Tibial artery (tissue), 4 donors: Measurements from ENCODE around the gene CEP290.

Source experiments
- DNase-seq, 2 donors: peaks; one replicate each; pipeline ENCODE4 v3.0.0-alpha.2; 2019
- H3K27ac ChIP-seq, 2 donors: fragments of 200-600 bp; sonication (generic) in 1 of 2; 1 replicate in 1 of 2; 2 replicates in 1 of 2; pipeline ENCODE4 v1.5.1; 2018 to 2019; ENCODE audit warnings: mild to moderate bottlenecking in 1 of 2
- H3K27me3 ChIP-seq, 2 donors: fragments of 200-600 bp; sonication (generic) in 1 of 2; one replicate each; pipeline versions ENCODE4 v1.5.1 to v1.6.0; 2016 to 2019
- H3K36me3 ChIP-seq, 3 donors: fragments of 200-600 bp; sonication (generic) in 2 of 3; one replicate each; pipeline ENCODE4 v1.5.1; 2016 to 2019; ENCODE audit warnings: mild to moderate bottlenecking in 2 of 3
- H3K4me1 ChIP-seq, 4 donors: fragments of 200-600 bp; sonication (generic) in 2 of 4; 1 replicate in 3 of 4; 2 replicates in 1 of 4; pipeline ENCODE4 v1.5.1; 2016 to 2019
- H3K4me3 ChIP-seq, 2 donors: fragments of 200-600 bp; sonication (generic) in 1 of 2; 1 replicate in 1 of 2; 2 replicates in 1 of 2; pipeline ENCODE4 v1.5.1; 2018 to 2019; ENCODE audit warnings: mild to moderate bottlenecking in 2 of 2
- H3K9me3 ChIP-seq, 3 donors: fragments of 200-600 bp; sonication (generic) in 1 of 3; one replicate each; pipeline ENCODE4 v1.5.1; 2016 to 2019
- CTCF ChIP-seq, 2 experiments: fragments of 200-600 bp in 1 of 2; fragments of 450-650 bp in 1 of 2; IDR thresholded peaks; one replicate each; pipeline ENCODE4 v1.5.1; 2017 to 2019; ENCODE audit warnings: antibody characterized with exemption in 2 of 2, mild to moderate bottlenecking in 1 of 2, moderate library complexity in 1 of 2
- intact Hi-C: fragments of 100-400 bp; cut with DNase I; formaldehyde crosslinking; loops from one replicate; pipeline ENCODE4 v1.15.0; 2023; ENCODE audit warnings: low total_unique reads

Gene CEP290

DNA sequence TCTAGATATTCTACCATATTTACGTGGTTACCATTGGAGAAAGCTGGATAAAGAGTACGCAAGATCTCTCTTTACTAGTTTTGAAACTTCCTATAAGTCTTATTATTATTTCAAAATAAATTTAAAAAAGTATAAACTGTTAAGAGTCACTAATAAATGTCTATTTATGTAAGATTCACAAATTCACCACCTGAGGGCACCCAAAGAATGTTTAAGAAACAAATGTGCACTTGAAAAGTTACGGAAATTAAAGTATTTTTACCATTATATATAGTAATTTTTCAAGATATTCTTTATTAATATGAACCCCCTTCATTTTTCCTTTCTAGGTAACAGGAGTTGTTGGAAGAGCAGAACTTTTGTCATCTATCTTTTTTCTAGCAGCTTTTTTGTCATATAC is 12.1 kb upstream of the CEP290 start:
- TF ChIP-seq CTCF (IDR thresholded peaks at IDR 0.05): peak in 1 of 2 experiments; percentile 20
- no peak overlapping the region for H3K4me3 ChIP-seq
- intact Hi-C loops: no loop called here
- no peaks in the 10 kb centered on the region for H3K9me3 ChIP-seq
- no peaks in the 10 kb centered on the region for H3K4me1 ChIP-seq
- H3K36me3 ChIP-seq: peaks cover 0 to 9% (median 6%) of the 10 kb centered on the region in 3 donors
- H3K27ac ChIP-seq: no peak overlapping the region
- no peaks in the 10 kb centered on the region for H3K27me3 ChIP-seq
- DNase-seq: no peak

GRCh38 chr12:88150063-88150462 is 8.2 kb upstream of the CEP290 start:
- no peak for TF ChIP-seq CTCF (IDR thresholded peaks at IDR 0.05)
- Histone ChIP-seq H3K27me3 (no peaks in the 10 kb centered on the region), H3K9me3 (no peaks in the 10 kb centered on the region), H3K4me3 (no peak overlapping the region), H3K36me3 (peaks cover 0 to 2% (median 0%) of the 10 kb centered on the region in 3 donors), H3K4me1 (no peaks in the 10 kb centered on the region), H3K27ac (no peak overlapping the region)
- intact Hi-C loops: no loop called here
- DNase-seq: no peak

- intact Hi-C loops: no loop called here
- no peak for TF ChIP-seq CTCF (IDR thresholded peaks at IDR 0.05)
- Histone ChIP-seq H3K27me3 (no peaks in the 10 kb centered on the region), H3K4me1 (peaks cover 0 to 19% (median 6%) of the 10 kb centered on the region in 4 donors), H3K27ac (no peak overlapping the region), H3K9me3 (no peaks in the 10 kb centered on the region), H3K4me3 (no peak overlapping the region), H3K36me3 (no peaks in the 10 kb centered on the region)
- no peak for DNase-seq
These were observed 3.9 kb upstream of the CEP290 start for GRCh38 chr12:88145567-88146505.

DNA sequence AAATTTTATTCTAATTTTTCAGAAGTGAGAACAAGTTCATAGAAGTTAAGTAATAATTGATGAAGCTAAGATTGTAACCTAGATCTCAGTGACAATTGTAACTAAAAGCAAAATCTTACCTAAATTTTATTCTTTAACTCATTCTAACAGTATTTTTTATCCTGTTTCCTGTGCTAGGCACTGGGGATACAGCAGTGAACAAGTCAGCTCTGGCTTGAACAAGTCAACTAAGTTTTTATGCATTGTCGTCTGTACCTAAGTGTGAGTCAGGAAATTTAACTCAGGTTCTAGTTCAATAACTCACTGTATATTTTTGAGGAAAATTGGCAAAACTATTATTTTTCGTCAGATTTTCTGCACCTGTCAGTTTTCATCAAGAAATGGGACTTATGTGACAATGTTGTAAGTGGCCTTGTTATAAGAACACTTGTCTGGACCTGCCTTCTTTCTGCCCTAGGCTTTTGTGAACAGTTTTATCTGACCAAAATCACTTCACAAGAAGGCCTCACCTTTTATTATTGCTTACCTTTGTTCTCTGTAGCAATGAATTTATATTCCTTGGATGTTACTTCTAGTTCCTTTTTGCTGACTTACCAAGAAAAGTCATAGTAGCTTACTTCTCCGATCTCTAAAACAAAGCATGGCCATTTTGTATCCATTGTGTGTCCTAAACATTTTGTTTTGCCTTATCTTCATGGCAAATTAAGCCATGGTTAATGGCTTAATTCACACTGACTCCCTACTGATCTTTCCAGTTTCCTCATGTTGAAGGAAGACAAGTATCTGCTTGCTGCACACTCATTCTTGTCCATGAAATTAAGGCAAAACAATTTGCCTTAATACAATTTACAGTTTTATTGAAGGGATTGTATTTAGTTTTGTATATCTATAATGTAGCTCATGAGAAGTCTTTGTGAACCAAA is 2.9 kb upstream of the CEP290 start:
- DNase-seq: no peak
- no peaks in the 10 kb centered on the region for H3K36me3 ChIP-seq
- TF ChIP-seq CTCF (IDR thresholded peaks at IDR 0.05): no peak
- peaks cover 0 to 19% (median 6%) of the 10 kb centered on the region in 4 donors for H3K4me1 ChIP-seq
- no peaks in the 10 kb centered on the region for H3K9me3 ChIP-seq
- H3K4me3 ChIP-seq: no peak overlapping the region
- H3K27me3 ChIP-seq: no peaks in the 10 kb centered on the region
- no peak overlapping the region for H3K27ac ChIP-seq
- intact Hi-C loops: no loop called here

DNA sequence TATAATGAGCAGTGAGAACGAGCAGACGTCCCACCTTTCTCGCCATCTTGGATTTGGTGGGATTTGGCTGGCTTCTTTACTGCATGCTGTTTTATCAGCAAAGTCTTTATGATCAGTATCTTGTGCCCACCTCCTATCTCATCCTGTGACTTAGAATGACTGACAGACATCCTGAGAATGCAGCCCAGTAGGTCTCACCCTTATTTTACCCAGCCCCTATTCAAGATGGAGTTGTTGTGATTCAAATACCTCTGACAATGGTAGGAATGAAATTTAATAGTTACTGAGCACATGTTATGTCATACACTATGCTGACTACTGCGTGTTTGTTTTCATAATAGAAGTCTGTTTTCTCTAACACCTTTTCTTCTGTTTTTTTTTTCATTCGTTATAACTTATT is 2.1 kb upstream of the CEP290 start:
- Histone ChIP-seq H3K27ac (no peak overlapping the region), H3K27me3 (no peaks in the 10 kb centered on the region), H3K4me1 (peaks cover 0 to 19% (median 6%) of the 10 kb centered on the region in 4 donors), H3K4me3 (no peak overlapping the region), H3K36me3 (no peaks in the 10 kb centered on the region), H3K9me3 (no peaks in the 10 kb centered on the region)
- intact Hi-C loops: no loop called here
- TF ChIP-seq CTCF (IDR thresholded peaks at IDR 0.05): no peak
- DNase-seq: no peak
